Lung (tissue), 12 donors: ENCODE data around the gene ACBD5. TPM values are rescaled to one million over a fixed set of nuclear protein-coding genes. Genes with fewer than 3 reads are reported as not detected.

Source experiments
- ATAC-seq: fragments of 200-7000 bp; cut with Tn5 transposase; one replicate; pipeline ENCODE4 v1.9.1; 2020; ENCODE audit warnings: moderate number of reproducible peaks; ENCODE audit not compliant: insufficient read depth, low FRiP score
- DNase-seq, 3 donors: peaks; one replicate each; pipeline ENCODE4 v3.0.0-alpha.2; 2013 to 2017
- H3K27ac ChIP-seq, 2 donors: one replicate each; pipeline ENCODE4 v1.5.1; 2013; ENCODE audit warnings: mild to moderate bottlenecking in 2 of 2, moderate library complexity in 2 of 2, control low read depth in 1 of 2, inconsistent platforms in 1 of 2, low read depth in 1 of 2, low read length in 1 of 2
- H3K27me3 ChIP-seq, 3 donors: one replicate each; pipeline ENCODE4 v1.5.1; 2013; ENCODE audit warnings: low read length in 2 of 3; ENCODE audit not compliant: control insufficient read depth in 3 of 3, insufficient read depth in 3 of 3
- H3K36me3 ChIP-seq, 4 donors: one replicate each; pipeline ENCODE4 v1.5.1; 2013; ENCODE audit warnings: low read length in 4 of 4, mild to moderate bottlenecking in 1 of 4, moderate library complexity in 1 of 4; ENCODE audit not compliant: control insufficient read depth in 4 of 4, insufficient read depth in 4 of 4
- H3K4me1 ChIP-seq, 5 donors: one replicate each; pipeline ENCODE4 v1.5.1; 2013; ENCODE audit warnings: low read length in 5 of 5, mild to moderate bottlenecking in 2 of 5, moderate library complexity in 1 of 5; ENCODE audit not compliant: control insufficient read depth in 5 of 5, insufficient read depth in 5 of 5
- H3K4me3 ChIP-seq: one replicate; pipeline ENCODE4 v1.5.1; 2013; ENCODE audit warnings: mild to moderate bottlenecking, control low read depth, moderate library complexity
- H3K9ac ChIP-seq, 2 donors: one replicate each; pipeline ENCODE4 v1.5.1; 2013; ENCODE audit warnings: low read length in 2 of 2, control low read depth in 1 of 2; ENCODE audit not compliant: insufficient read depth in 1 of 2
- H3K9me3 ChIP-seq, 4 donors: one replicate each; pipeline ENCODE4 v1.5.1; 2013; ENCODE audit warnings: low read length in 3 of 4, mild to moderate bottlenecking in 1 of 4, moderate library complexity in 1 of 4; ENCODE audit not compliant: control insufficient read depth in 4 of 4, insufficient read depth in 3 of 4
- WGBS, 2 donors: extraction: QIAGEN DNeasy Blood & Tissue Kit; methylation state at CpG; one replicate each; pipeline ENCODE4 v1.1.7; 2013; 5-methylcytosine and 5-hydroxymethylcytosine counted together
- polyA plus RNA-seq, 2 donors: library from polyadenylated mRNA; stranded (reverse); fragments of 200-250 nt; gene quantifications; one replicate each; pipeline ENCODE4 v1.2.1, GENCODE V29; 2013
- total RNA-seq, 2 donors: library from RNA; depleted of rRNA in 1 of 2; stranded (reverse); fragments of >200 nt in 1 of 2; gene quantifications; one replicate each; pipeline ENCODE4 v1.2.1, GENCODE V29; 2014 to 2021
- TF ChIP-seq, protein P1 (sequence below): IDR thresholded peaks from 2 replicates; pipeline ENCODE4 v1.5.1; 2012; ENCODE audit warnings: mild to moderate bottlenecking; ENCODE audit errors: control extremely low read depth, extremely low read depth
- donor health status: control.
- donor health status: control.
- donor health status: Bipolar disorder and iron deficiency.
- donor health status: healthy.
- donor health status: DM: yes; HTN: yes; CAD: no.

Gene ACBD5
- total and polyA plus RNA-seq, 4 donors, result 10.4 to 25.3 (median 17.3) TPM

DNA sequence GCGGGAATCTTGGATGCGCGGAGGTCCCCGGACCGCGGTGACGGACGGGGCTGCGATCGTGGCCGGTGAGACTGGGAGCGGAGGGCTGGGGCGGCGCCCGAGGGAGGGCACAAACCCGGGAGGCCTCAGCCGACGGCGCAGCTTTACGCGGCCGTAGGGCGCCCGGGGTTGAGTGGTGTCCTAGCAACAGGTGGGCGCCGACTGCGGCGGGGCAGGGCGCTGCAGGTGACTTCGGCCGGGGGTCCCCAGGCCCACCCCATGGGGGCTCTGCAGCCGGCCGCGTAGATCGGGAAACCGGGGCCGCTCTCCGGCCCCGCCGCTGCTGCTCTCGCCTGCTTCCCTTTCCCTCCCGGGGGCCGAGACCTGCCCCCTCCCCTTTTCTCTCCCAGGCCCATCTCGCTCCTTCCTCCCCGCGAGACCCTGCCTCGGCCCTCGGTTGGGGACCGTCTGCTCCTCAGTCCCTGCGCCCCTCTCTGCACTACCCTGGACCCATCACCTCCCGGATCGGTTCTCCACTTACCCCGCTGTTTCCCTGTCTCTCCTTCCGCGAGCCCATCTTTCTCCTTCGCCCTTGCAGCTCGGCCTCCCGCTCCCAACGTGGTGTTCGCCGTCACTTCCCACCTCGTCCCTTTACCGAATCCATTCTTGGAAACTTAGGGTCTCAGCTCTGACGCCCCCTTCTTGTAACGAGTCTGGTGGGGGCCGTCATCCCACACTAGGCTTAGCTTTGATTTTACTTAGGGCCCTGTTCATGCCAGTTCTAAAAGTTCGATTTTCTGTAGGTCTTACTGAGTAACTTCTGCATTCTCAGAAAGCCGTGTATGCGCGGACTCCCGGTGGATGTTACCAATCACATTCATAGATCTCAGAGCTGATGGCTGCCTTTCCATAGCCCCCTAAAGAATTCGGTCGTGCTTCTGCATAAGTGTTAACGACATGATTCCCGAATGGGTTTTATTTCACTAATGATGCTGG, 18.5 kb upstream of the ACBD5 start:
- H3K4me3 ChIP-seq, result peak overlapping the region; percentile 22
- TF ChIP-seq, protein P1, sequence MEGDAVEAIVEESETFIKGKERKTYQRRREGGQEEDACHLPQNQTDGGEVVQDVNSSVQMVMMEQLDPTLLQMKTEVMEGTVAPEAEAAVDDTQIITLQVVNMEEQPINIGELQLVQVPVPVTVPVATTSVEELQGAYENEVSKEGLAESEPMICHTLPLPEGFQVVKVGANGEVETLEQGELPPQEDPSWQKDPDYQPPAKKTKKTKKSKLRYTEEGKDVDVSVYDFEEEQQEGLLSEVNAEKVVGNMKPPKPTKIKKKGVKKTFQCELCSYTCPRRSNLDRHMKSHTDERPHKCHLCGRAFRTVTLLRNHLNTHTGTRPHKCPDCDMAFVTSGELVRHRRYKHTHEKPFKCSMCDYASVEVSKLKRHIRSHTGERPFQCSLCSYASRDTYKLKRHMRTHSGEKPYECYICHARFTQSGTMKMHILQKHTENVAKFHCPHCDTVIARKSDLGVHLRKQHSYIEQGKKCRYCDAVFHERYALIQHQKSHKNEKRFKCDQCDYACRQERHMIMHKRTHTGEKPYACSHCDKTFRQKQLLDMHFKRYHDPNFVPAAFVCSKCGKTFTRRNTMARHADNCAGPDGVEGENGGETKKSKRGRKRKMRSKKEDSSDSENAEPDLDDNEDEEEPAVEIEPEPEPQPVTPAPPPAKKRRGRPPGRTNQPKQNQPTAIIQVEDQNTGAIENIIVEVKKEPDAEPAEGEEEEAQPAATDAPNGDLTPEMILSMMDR, result no peak
- DNase-seq (peak in 1 of 3 donors; percentile 35), ATAC-seq (no peak)
- peaks cover 0 to 5% (median 0%) of the 10 kb centered on the region in 4 donors for H3K9me3 ChIP-seq
- H3K27ac ChIP-seq, result peak overlapping the region in 1 of 2 donors; percentile 67
- no peaks in the 10 kb centered on the region for H3K36me3 ChIP-seq
- WGBS, 2 donors, result 5 to 6% methylated on average over 69 to 75 of the region's 75 CpGs
- H3K27me3 ChIP-seq, result peaks cover 7 to 57% (median 41%) of the 10 kb centered on the region in 3 donors
- H3K4me1 ChIP-seq, result peaks cover 0 to 12% (median 2%) of the 10 kb centered on the region in 5 donors
- H3K9ac ChIP-seq, result peak overlapping the region in 1 of 2 donors; percentile 9

DNA sequence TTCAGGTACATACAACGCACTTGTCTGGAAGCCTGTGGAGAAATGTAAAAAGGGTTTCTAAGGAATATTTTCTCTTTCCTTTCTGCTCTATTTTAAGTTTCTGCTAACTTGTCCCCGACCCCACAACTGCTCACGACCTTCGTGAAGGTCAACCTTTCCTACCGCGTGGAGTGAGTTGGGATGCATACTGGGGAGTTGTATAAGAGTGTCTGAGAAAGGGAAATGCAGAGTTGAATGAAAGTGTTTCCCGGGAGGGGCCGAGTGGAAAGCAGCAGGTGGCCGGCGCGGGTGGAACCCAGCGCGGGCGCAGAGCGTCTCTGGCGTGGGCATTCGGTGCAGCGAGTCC, 17.9 kb upstream of the ACBD5 start:
- ATAC-seq (no peak), DNase-seq (no peak)
- no peak overlapping the region for H3K9ac ChIP-seq
- no peaks in the 10 kb centered on the region for H3K36me3 ChIP-seq
- WGBS, 2 donors, result 4 to 6% methylated on average over 18 of the region's 18 CpGs
- peaks cover 7 to 57% (median 41%) of the 10 kb centered on the region in 3 donors for H3K27me3 ChIP-seq
- peaks cover 0 to 5% (median 0%) of the 10 kb centered on the region in 4 donors for H3K9me3 ChIP-seq
- peak overlapping the region; percentile 22 for H3K4me3 ChIP-seq
- TF ChIP-seq, protein P1, result no peak
- peaks cover 0 to 12% (median 0%) of the 10 kb centered on the region in 5 donors for H3K4me1 ChIP-seq
- H3K27ac ChIP-seq, result no peak overlapping the region

- no peak for DNase-seq
- Histone ChIP-seq H3K4me3 (no peak overlapping the region), H3K27me3 (peaks cover 7 to 40% (median 36%) of the 10 kb centered on the region in 3 donors), H3K36me3 (no peaks in the 10 kb centered on the region), H3K4me1 (peaks cover 0 to 13% (median 0%) of the 10 kb centered on the region in 5 donors), H3K9ac (no peak overlapping the region), H3K9me3 (peaks cover 0 to 5% (median 0%) of the 10 kb centered on the region in 4 donors), H3K27ac (no peak overlapping the region)
- TF ChIP-seq, protein P1, result no peak
- ATAC-seq, result no peak
- 96 to 97% methylated on average over 39 to 44 of the region's 58 CpGs for WGBS, 2 donors
Measured at GRCh38 chr10:27256299-27257189, 15.9 kb upstream of the ACBD5 start.
